Activated CD4-positive, alpha-beta T cell treated with anti-CD3 and anti-CD28 coated beads for 24 hours (primary cell): ENCODE results near the gene PTCD1.

Experiments
- DNase-seq, 2 donors: peaks; one replicate each; pipeline ENCODE4 v3.0.0-alpha.2; 2020; ENCODE audit warnings: low read depth in 2 of 2

Gene PTCD1

GRCh38 chr7:99438573-99439480 is at the start of gene PTCD1, which contains the start of gene CPSF4:
TSS of gene PTCD1 (minus strand) at chr7:99438798. CDS start at chr7:99435242, 3,556 bp downstream.
TSS of gene CPSF4 (plus strand) at chr7:99438943. CDS start at chr7:99439083, 140 bp downstream.
- DNase-seq, result peak; percentile 85 to 87

- DNase-seq, result no peak
Observed at GRCh38 chr7:99485094-99485493, 46.5 kb upstream of the PTCD1 start.

GRCh38 chr7:99478464-99479440 is 40.2 kb upstream of the PTCD1 start:
- no peak for DNase-seq

- DNase-seq, result no peak
Observed at GRCh38 chr7:99476107-99476506, 37.5 kb upstream of the PTCD1 start.

- DNase-seq, result no peak
Observed at GRCh38 chr7:99473315-99473596, 34.7 kb upstream of the PTCD1 start.

GRCh38 chr7:99472561-99473314 is 34.1 kb upstream of the PTCD1 start, which contains the start of gene ZNF789:
TSS of gene ZNF789 (plus strand) at chr7:99472890. CDS start at chr7:99476457, 3,567 bp downstream.
- DNase-seq, result peak; percentile 96 to 97

- no peak for DNase-seq
Observed at GRCh38 chr7:99469381-99470065, 30.9 kb upstream of the PTCD1 start.

GRCh38 chr7:99468336-99468918 is 29.8 kb upstream of the PTCD1 start:
- DNase-seq, result no peak

GRCh38 chr7:99465421-99465768 is 26.8 kb upstream of the PTCD1 start:
- DNase-seq, result no peak

- DNase-seq, result no peak
Observed at GRCh38 chr7:99461221-99461620, 22.6 kb upstream of the PTCD1 start.

- DNase-seq, result no peak
Observed at GRCh38 chr7:99460651-99461050, 22.1 kb upstream of the PTCD1 start.

- DNase-seq, result no peak
Observed at GRCh38 chr7:99459087-99459486, 20.5 kb upstream of the PTCD1 start.

- no peak for DNase-seq
Observed at GRCh38 chr7:99457650-99458493, 19.3 kb upstream of the PTCD1 start.

GRCh38 chr7:99457050-99457649 is 18.6 kb upstream of the PTCD1 start:
- DNase-seq, result no peak

- DNase-seq, result no peak
Observed at GRCh38 chr7:99456288-99456687, 17.7 kb upstream of the PTCD1 start.

- DNase-seq, result no peak
Observed at GRCh38 chr7:99455874-99456273, 17.3 kb upstream of the PTCD1 start.

GRCh38 chr7:99453105-99453504 is 14.5 kb upstream of the PTCD1 start:
- no peak for DNase-seq

GRCh38 chr7:99452541-99452940 is 13.9 kb upstream of the PTCD1 start:
- no peak for DNase-seq

- DNase-seq, result no peak
Observed at GRCh38 chr7:99451936-99452335, 13.3 kb upstream of the PTCD1 start.
